Fibroblast of pulmonary artery (primary cell): ENCODE results near the gene SIL1.

ENCODE experiments used
- DNase-seq: peaks from one replicate; pipeline ENCODE4 v3.0.0-alpha.2; 2010; ENCODE audit warnings: low read depth
- H3K4me3 ChIP-seq: replicated peaks from 2 replicates; pipeline ENCODE4 v1.5.1; 2011; ENCODE audit warnings: low read depth, mild to moderate bottlenecking, control low read depth, low read length, moderate library complexity
- TF ChIP-seq, protein P1 (sequence below): IDR thresholded peaks from 2 replicates; pipeline ENCODE4 v1.5.1; 2011; ENCODE audit warnings: mild to moderate bottlenecking, control low read depth, low read length, inconsistent platforms; ENCODE audit errors: missing control alignments

SIL1 gene

DNA sequence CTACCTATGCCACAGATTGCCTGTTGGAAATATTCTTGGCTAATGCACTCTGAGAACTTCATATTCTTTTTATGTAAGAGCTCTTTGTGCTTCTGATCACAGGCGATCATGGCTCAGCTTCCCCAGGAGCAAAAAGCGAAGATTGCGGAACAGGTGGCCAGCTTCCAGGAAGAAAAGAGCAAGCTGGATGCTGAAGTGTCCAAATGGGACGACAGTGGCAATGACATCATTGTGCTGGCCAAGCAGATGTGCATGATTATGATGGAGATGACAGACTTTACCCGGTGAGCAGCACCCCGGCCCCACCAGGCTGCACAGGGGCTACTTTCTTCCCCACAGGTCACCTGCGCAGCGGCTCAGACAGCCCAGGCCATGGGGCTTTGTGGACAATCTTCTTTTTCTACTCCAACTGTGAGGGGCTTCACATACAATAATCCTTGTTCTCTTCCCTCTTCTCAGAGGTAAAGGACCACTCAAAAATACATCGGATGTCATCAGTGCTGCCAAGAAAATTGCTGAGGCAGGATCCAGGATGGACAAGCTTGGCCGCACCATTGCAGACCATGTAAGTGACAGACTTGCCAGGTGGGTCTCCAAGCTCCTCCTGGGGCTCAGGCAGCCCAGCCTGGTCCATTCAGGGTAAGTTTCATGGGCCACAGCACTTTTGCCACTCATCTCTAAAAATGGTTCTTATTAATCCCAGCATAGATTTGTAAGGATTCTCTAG lies 267.6 kb downstream of the SIL1 start:
- no peak for DNase-seq

DNA sequence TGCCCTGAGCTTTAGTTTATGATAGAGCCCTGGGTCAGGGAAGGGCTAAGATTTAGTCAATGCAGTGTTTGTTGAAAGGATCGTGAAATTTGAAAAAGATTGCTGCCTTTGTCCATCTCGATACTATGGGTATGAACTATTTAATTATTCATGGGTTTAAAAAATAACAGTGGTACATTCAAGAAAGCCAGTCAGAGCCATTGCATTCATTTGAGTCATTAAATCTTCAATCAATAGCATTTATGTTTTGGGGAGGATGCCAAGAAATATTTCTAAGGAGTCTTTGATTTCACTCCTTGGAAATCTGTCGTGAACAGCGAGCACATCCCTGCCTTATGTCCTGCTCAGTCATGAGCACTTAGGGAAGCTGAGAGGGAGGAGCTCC lies 268.6 kb downstream of the SIL1 start:
- H3K4me3 ChIP-seq = no peak overlapping the region
- TF ChIP-seq, protein P1, sequence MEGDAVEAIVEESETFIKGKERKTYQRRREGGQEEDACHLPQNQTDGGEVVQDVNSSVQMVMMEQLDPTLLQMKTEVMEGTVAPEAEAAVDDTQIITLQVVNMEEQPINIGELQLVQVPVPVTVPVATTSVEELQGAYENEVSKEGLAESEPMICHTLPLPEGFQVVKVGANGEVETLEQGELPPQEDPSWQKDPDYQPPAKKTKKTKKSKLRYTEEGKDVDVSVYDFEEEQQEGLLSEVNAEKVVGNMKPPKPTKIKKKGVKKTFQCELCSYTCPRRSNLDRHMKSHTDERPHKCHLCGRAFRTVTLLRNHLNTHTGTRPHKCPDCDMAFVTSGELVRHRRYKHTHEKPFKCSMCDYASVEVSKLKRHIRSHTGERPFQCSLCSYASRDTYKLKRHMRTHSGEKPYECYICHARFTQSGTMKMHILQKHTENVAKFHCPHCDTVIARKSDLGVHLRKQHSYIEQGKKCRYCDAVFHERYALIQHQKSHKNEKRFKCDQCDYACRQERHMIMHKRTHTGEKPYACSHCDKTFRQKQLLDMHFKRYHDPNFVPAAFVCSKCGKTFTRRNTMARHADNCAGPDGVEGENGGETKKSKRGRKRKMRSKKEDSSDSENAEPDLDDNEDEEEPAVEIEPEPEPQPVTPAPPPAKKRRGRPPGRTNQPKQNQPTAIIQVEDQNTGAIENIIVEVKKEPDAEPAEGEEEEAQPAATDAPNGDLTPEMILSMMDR = no peak
- DNase-seq = no peak

More for the DNA sequence above, 267.6 kb downstream of the SIL1 start:
- H3K4me3 ChIP-seq = no peak overlapping the region
- TF ChIP-seq, protein P1 = no peak

DNA sequence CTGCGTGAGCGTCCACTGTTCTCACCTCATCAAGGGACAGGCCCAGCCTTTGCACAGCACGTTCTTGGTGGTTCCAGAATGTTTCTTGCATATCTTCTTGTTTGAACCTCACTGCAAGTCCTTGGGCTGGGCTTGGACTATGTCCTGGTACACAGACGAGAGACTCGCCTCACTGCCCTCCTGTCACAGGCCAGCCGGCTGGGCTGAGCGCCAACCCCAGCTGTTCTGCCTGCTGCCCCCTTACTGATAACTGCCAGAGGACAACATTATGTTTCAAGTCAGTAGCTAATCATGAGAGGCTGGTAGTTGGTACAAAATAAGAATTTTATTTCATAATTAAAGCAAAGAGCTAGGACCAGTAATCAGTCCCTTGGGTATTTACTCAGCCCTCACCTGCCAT lies 270.2 kb downstream of the SIL1 start:
- H3K4me3 ChIP-seq = no peak overlapping the region
- DNase-seq = peak; percentile 35
- TF ChIP-seq, protein P1 = no peak

DNA sequence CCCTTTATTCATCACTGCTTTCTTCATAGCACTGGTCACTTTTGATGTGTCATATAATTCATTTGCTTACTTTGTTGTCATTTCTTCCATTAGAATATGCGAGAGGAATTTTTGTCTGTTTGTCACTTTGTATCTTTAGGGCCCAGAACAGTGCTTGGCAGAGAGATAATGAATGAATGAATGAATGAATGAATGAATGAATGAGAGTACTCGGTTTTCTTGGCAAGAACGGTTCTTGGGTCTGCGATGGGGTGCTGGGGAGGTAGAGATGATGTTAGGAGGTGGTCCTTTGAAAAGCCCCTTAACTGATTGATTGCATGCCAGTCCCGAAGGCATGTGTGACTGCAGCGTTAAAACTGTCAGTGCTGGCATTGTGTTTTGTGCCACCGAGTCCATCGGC lies 270.6 kb downstream of the SIL1 start:
- TF ChIP-seq, protein P1 = no peak
- DNase-seq = no peak
- no peak overlapping the region for H3K4me3 ChIP-seq

DNA sequence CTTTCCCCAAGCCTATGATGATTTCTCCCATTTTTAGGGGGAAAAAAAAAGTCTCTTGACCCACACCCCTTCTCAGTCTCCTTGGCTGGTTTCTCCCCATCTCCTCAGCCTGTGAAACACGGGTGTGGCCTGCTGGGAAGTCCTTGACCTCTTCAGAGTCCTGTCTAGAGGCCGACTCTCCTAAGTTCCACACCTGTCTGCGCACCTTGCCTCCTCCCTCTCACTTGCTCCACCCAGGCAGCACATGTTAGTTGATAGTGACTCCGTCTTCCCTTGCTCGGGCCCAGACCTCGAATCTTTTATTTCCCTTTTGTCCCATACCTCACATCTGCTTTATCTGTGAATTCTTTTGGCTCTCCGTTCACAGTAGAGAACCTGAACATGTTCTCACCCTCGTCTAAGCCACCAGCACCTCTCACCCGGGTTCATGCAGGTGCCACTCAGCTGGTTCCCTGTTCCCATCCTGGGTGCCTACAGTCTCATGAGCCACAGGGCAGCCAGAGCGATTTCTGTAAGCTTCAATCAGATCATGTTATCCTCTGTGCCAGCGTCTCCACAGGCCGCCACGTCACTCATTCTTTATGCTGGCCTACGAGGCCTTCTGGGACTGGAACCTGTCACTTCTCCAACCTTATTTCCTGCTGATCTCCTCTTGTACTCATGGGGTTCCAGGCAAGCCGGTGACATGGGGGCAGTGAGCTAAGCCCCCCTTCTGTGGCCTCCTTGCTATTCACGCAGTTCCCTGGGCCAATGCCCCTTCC lies 271.3 kb downstream of the SIL1 start:
- no peak for DNase-seq
- TF ChIP-seq, protein P1 = no peak
- no peak overlapping the region for H3K4me3 ChIP-seq

DNA sequence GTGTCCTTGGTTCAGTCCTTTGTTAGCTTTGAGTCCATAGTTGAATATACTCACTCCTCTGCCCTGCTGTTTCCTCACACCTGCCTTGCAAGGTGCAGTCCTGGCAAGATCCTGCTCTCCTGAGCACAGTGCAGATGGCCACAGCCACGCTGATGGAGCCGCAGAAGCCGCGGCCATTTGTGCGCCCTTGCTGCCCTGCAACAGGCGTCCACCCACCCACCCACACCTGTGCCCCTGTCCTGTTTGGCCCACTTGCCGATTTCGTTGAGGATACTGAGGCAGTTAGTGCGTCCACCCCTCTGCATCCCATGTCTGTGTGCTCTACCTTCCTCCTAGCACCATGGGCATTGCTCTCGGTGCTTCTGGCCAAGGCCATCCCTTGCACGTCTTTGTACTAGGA lies 271.9 kb downstream of the SIL1 start:
- DNase-seq = no peak
- no peak overlapping the region for H3K4me3 ChIP-seq
- TF ChIP-seq, protein P1 = no peak
